ENCODE data around the gene SUCLG2. TPM values are rescaled to one million over a fixed set of nuclear protein-coding genes. Genes with fewer than 3 reads are reported as not detected.

The SUCLG2 gene
- total RNA-seq, 1 experiment from 2014 or later, result 45.5 TPM

GRCh38 chr3:67327582-67327981, 326.8 kb downstream of the SUCLG2 start:
- in situ Hi-C loops (cut with HindIII; ENCODE audit: low pct_unique_long_range_greater_than_20kb, low sequenced_read_pairs), result no loop called here
- no peak for DNase-seq (ENCODE audit: low read depth)

GRCh38 chr3:67325231-67325630, 329.2 kb downstream of the SUCLG2 start:
- DNase-seq (ENCODE audit: low read depth), result no peak
- in situ Hi-C loops (cut with HindIII; ENCODE audit: low pct_unique_long_range_greater_than_20kb, low sequenced_read_pairs), result no loop called here
